SIG-M5 treated with dmso at 0.1 percent for 504 hours (cell line): ENCODE data around the gene JUP.
"Not testable (repeated sequence)": the region's sequence is repeated elsewhere in the genome, so short reads cannot be mapped to it uniquely, and the experiment has no call there.

Experiments used
- DNase-seq: peaks from one replicate; lab custom pipeline; 2025; ENCODE audit not compliant: unreplicated experiment; lab: John Stamatoyannopoulos, UW

Gene JUP

GRCh38 chr17:41786227-41787020 is at the start of gene JUP:
TSS of gene JUP (minus strand) at chr17:41786711. CDS start at chr17:41771854, 14,857 bp downstream.
- DNase-seq = peak; percentile 98

- no peak for DNase-seq
These were observed 49.5 kb upstream of the JUP start, which contains the start of gene NT5C3B for GRCh38 chr17:41835800-41836549. TSS of gene NT5C3B (minus strand) at chr17:41836232. CDS start at chr17:41836193, 39 bp downstream.

GRCh38 chr17:41835214-41835799 is 48.8 kb upstream of the JUP start:
- DNase-seq = no peak

GRCh38 chr17:41829961-41830360 is 43.5 kb upstream of the JUP start:
- DNase-seq = not testable (repeated sequence)

- DNase-seq = no peak
These were observed 38.8 kb upstream of the JUP start for GRCh38 chr17:41825175-41825845.

- no peak for DNase-seq
These were observed 37.6 kb upstream of the JUP start for GRCh38 chr17:41824086-41824485.

GRCh38 chr17:41823580-41823979 is 37.1 kb upstream of the JUP start:
- DNase-seq = no peak

GRCh38 chr17:41823141-41823524 is 36.6 kb upstream of the JUP start:
- no peak for DNase-seq

- DNase-seq = no peak
These were observed 36.0 kb upstream of the JUP start for GRCh38 chr17:41822216-41823140.

GRCh38 chr17:41821776-41822175 is 35.3 kb upstream of the JUP start:
- DNase-seq = no peak

- DNase-seq = no peak
These were observed 31.5 kb upstream of the JUP start for GRCh38 chr17:41818024-41818423.

GRCh38 chr17:41816637-41817320 is 30.3 kb upstream of the JUP start:
- DNase-seq = no peak

- DNase-seq = no peak
These were observed 27.7 kb upstream of the JUP start for GRCh38 chr17:41814195-41814594.

GRCh38 chr17:41813699-41814124 is 27.2 kb upstream of the JUP start:
- DNase-seq = no peak

- no peak for DNase-seq
These were observed 26.7 kb upstream of the JUP start for GRCh38 chr17:41813152-41813680.

- no peak for DNase-seq
These were observed 26.1 kb upstream of the JUP start, which contains the start of gene FKBP10 for GRCh38 chr17:41812381-41813151. TSS of gene FKBP10 (plus strand) at chr17:41813004. CDS start at chr17:41813035, 31 bp downstream.

- peak; percentile 64 for DNase-seq
These were observed 25.3 kb upstream of the JUP start, which contains the start of gene P3H4 for GRCh38 chr17:41811549-41812380. TSS of gene P3H4 (minus strand) at chr17:41811949. CDS start at chr17:41811915, 34 bp downstream.
